ENCODE measurements around the gene SETBP1.

SETBP1 gene

DNA sequence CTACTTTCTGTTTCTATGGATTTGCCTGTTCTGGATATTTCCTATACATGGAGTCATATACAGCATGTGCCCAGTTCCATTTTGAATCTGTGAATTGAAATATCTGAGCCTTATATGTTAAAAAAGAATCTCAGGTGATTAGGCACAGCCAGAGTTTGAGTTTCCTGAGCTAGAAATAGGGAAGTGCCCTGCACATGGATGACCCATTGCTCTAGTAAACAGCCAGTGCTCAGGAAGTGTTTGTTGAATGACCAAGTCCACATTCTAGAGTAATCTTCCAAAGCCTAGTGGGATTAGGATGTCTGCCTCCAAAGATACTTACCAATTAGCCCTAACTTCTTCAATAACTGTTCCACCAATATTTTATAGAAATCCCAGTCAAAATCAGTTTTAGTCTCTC lies 165.8 kb downstream of the SETBP1 start:
- Histone ChIP-seq H3K27ac (ENCODE audit: insufficient read depth, low read depth, low read length, poor library complexity, severe bottlenecking) (no peak overlapping the region), H3K9me3 (ENCODE audit: control insufficient read depth, low read length) (no peaks in the 10 kb centered on the region), H3K36me3 (ENCODE audit: control insufficient read depth, insufficient read depth, low read length) (no peaks in the 10 kb centered on the region), H3K4me1 (ENCODE audit: control insufficient read depth, insufficient read depth, low read length) (peaks cover 12% of the 10 kb centered on the region), H3K27me3 (ENCODE audit: control insufficient read depth, insufficient read depth, low read length, poor library complexity, severe bottlenecking) (no peaks in the 10 kb centered on the region), H3K4me3 (ENCODE audit: insufficient read depth, low read depth, low read length) (no peak overlapping the region)

DNA sequence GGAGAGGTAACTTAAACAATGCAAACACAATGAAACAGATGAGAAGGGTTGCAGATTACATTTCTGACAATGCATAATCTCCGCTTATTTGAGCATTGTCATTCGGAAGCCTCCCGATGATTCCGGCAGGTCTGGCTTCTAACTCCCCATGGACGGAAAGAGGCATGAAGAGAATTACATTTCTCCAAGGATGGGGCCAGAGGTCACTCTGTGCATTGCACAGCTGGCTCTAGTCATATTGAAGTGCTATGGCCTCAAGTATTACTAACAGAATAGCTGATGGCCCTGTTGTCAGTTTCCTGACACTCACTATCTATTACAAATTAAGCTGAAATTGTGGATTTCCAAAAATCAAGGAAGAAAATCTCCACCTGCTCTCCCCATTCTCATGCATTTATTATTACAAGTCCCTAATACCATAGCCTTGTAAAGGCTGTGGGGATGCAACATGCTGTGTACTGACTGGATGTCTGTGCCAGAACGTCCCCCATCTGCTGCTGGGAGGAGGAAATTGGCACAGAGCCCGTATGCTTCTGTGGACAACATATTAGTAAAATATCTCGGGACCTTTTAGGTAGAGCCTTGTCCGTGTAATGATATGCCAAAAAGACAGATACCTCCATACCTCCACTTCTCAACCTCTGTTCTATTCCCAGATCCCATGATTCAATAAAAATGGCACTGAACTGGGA lies 168.1 kb downstream of the SETBP1 start:
- Histone ChIP-seq H3K27ac (ENCODE audit: insufficient read depth, low read depth, low read length, poor library complexity, severe bottlenecking) (no peak overlapping the region), H3K27me3 (ENCODE audit: control insufficient read depth, insufficient read depth, low read length, poor library complexity, severe bottlenecking) (no peaks in the 10 kb centered on the region), H3K36me3 (ENCODE audit: control insufficient read depth, insufficient read depth, low read length) (no peaks in the 10 kb centered on the region), H3K9me3 (ENCODE audit: control insufficient read depth, low read length) (no peaks in the 10 kb centered on the region), H3K4me1 (ENCODE audit: control insufficient read depth, insufficient read depth, low read length) (peaks cover 13% of the 10 kb centered on the region), H3K4me3 (ENCODE audit: insufficient read depth, low read depth, low read length) (no peak overlapping the region)
- WGBS, 2 experiments: 80 to 81% methylated on average over 9 of the region's 9 CpGs

DNA sequence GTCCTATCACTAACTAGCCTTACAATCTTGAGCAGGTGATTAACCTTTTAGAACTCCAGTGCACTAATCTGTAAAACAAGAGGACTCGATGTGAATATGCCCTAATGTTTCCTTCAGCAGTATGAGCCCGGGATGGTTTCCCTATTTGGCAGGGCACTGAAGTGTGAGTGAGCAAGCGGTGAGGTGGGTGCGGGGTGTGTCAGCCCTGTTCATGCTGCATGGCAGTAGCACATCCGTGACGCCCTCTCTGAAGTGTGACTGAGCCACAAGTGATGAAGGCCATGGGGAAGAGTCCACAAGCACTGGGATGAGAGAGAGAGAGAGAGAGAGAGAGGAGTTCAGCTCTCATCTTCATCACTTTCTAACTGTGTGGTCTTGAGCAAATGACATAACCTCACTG lies 168.7 kb downstream of the SETBP1 start:
- WGBS, 2 experiments: 92 to 95% methylated on average over 6 of the region's 6 CpGs

DNA sequence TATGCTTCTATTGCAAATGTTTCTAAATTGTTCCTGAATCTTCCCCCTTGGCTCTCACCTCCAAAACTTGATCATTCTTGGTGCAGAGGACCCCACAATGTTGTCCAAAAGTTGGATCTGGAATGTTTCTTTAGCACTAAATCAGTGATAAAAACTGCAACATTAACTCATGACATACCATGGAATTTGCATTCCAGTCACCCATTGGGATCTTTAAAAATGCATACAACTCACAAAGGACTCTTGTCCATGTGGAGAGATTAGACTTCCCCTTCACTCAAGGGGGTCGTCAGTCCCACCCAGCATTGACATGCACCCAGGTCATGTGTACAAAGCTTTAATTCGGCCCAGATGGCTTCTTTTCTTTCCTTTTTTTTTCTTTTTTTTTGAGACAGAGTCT lies 169.3 kb downstream of the SETBP1 start:
- H3K27me3 ChIP-seq (ENCODE audit: control insufficient read depth, insufficient read depth, low read length, poor library complexity, severe bottlenecking): no peaks in the 10 kb centered on the region
- H3K27ac ChIP-seq (ENCODE audit: insufficient read depth, low read depth, low read length, poor library complexity, severe bottlenecking): no peak overlapping the region
- no peak overlapping the region for H3K4me3 ChIP-seq (ENCODE audit: insufficient read depth, low read depth, low read length)
- peaks cover 13% of the 10 kb centered on the region for H3K4me1 ChIP-seq (ENCODE audit: control insufficient read depth, insufficient read depth, low read length)
- no peaks in the 10 kb centered on the region for H3K9me3 ChIP-seq (ENCODE audit: control insufficient read depth, low read length)
- WGBS, 2 experiments: 69 to 82% methylated on average over 2 of the region's 2 CpGs
- H3K36me3 ChIP-seq (ENCODE audit: control insufficient read depth, insufficient read depth, low read length): no peaks in the 10 kb centered on the region

More for the DNA sequence above, 168.7 kb downstream of the SETBP1 start:
- Histone ChIP-seq H3K4me1 (ENCODE audit: control insufficient read depth, insufficient read depth, low read length) (peaks cover 13% of the 10 kb centered on the region), H3K27ac (ENCODE audit: insufficient read depth, low read depth, low read length, poor library complexity, severe bottlenecking) (no peak overlapping the region), H3K9me3 (ENCODE audit: control insufficient read depth, low read length) (no peaks in the 10 kb centered on the region), H3K27me3 (ENCODE audit: control insufficient read depth, insufficient read depth, low read length, poor library complexity, severe bottlenecking) (no peaks in the 10 kb centered on the region), H3K36me3 (ENCODE audit: control insufficient read depth, insufficient read depth, low read length) (no peaks in the 10 kb centered on the region), H3K4me3 (ENCODE audit: insufficient read depth, low read depth, low read length) (no peak overlapping the region)

DNA sequence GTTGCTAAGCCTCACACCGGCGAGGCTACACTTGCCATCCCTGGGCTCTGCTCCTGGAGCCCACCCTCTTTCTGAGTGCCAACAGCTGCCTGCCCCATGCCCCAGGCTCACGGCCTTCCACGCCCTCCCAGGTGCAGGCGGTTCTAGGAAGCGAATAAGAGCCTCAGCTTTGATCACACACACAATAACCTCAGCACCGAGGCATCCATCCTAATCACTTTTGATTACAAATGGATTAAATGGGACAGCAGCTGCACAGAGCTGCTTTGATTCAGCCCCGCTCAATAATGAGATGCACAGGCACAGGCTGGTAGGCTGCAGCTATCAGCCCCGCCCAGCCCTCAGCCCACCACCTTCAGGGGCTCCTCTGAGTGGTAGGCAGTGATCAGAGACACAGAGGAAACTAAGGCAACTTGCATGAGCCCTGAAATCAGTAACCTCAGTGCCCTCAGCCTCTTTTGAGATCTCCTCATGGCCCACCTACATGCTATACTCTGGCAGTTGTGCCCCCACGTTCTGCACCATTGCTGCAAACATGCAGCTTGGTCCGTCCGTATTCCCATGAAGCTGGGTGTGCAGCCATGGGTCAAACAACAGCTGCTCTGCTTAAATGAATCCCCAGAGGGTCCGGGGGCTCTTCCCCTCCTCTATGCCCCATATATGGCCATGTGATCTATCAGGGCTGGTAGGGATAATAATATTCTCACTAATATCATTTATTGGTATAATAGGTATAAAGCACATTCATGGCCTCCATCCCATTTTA lies 171.4 kb downstream of the SETBP1 start:
- peaks cover 13% of the 10 kb centered on the region for H3K4me1 ChIP-seq (ENCODE audit: control insufficient read depth, insufficient read depth, low read length)
- H3K9me3 ChIP-seq (ENCODE audit: control insufficient read depth, low read length): no peaks in the 10 kb centered on the region
- H3K36me3 ChIP-seq (ENCODE audit: control insufficient read depth, insufficient read depth, low read length): no peaks in the 10 kb centered on the region
- 89 to 92% methylated on average over 12 to 13 of the region's 13 CpGs for WGBS, 2 experiments
- no peak overlapping the region for H3K27ac ChIP-seq (ENCODE audit: insufficient read depth, low read depth, low read length, poor library complexity, severe bottlenecking)
- no peak overlapping the region for H3K4me3 ChIP-seq (ENCODE audit: insufficient read depth, low read depth, low read length)
- H3K27me3 ChIP-seq (ENCODE audit: control insufficient read depth, insufficient read depth, low read length, poor library complexity, severe bottlenecking): no peaks in the 10 kb centered on the region

DNA sequence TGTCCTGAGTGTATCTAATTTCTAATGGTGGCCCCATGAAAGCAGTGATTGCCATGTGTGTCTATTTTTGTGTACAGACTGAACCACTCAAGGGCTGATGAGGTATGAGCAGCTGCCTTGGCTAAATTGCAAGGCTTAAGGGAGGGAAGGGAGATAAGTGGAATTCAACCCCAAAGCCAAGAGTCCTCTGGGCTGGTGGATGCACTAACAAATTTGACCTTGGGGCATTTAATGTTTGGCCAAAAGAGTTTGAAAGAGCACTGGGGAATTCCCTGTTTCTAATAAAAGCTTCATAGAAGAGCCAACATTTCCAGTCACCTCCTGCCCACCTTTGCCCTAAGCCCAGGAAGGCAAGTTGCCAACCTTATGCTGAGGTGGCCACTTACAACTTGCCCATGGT lies 172.1 kb downstream of the SETBP1 start:
- H3K27me3 ChIP-seq (ENCODE audit: control insufficient read depth, insufficient read depth, low read length, poor library complexity, severe bottlenecking): no peaks in the 10 kb centered on the region
- no peaks in the 10 kb centered on the region for H3K36me3 ChIP-seq (ENCODE audit: control insufficient read depth, insufficient read depth, low read length)
- no peaks in the 10 kb centered on the region for H3K9me3 ChIP-seq (ENCODE audit: control insufficient read depth, low read length)
- no peak overlapping the region for H3K27ac ChIP-seq (ENCODE audit: insufficient read depth, low read depth, low read length, poor library complexity, severe bottlenecking)
- no peak overlapping the region for H3K4me3 ChIP-seq (ENCODE audit: insufficient read depth, low read depth, low read length)
- peaks cover 13% of the 10 kb centered on the region for H3K4me1 ChIP-seq (ENCODE audit: control insufficient read depth, insufficient read depth, low read length)

DNA sequence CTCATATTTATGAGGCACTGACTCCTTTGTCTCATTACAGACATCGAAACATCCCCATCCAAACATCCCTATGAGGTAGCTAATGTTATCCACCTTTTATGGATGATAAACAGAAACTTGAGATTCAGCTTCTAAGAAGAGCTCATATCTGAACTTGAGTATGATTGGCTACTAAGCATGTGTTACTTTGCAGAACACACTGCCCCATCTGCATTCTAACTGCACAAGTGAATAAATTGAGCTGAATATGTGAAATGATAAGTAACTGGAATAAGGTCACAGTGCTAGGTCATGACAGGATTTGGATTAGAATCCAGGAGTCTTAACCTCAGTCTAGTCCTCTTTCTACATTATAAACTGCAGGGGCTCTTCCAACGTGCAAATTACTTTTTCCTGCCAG lies 172.7 kb downstream of the SETBP1 start:
- H3K4me1 ChIP-seq (ENCODE audit: control insufficient read depth, insufficient read depth, low read length): peaks cover 13% of the 10 kb centered on the region
- H3K27ac ChIP-seq (ENCODE audit: insufficient read depth, low read depth, low read length, poor library complexity, severe bottlenecking): no peak overlapping the region
- WGBS, 2 experiments: 95 to 97% methylated on average over 1 to 2 of the region's 2 CpGs
- no peaks in the 10 kb centered on the region for H3K27me3 ChIP-seq (ENCODE audit: control insufficient read depth, insufficient read depth, low read length, poor library complexity, severe bottlenecking)
- no peaks in the 10 kb centered on the region for H3K9me3 ChIP-seq (ENCODE audit: control insufficient read depth, low read length)
- no peaks in the 10 kb centered on the region for H3K36me3 ChIP-seq (ENCODE audit: control insufficient read depth, insufficient read depth, low read length)
- no peak overlapping the region for H3K4me3 ChIP-seq (ENCODE audit: insufficient read depth, low read depth, low read length)

DNA sequence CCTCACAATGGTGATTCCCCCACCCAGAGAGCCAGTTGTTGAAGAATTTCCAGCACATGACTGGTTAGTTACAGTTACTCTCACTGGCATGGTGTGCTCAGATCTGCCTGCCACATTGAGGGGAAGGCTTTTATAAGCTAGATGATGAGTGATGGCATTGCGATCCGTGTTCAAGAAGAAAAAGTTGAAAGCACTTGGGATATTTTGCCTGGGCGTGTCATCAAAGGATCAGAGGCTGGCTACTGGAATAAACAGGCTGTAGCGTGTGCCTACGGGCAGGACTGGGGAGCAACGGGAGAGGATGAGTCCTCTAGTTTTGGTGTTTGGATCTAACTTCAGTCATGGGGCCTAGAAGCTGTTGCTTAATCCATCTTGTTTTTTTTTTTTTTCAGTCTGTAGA lies 175.0 kb downstream of the SETBP1 start:
- H3K27ac ChIP-seq (ENCODE audit: insufficient read depth, low read depth, low read length, poor library complexity, severe bottlenecking): no peak overlapping the region
- H3K36me3 ChIP-seq (ENCODE audit: control insufficient read depth, insufficient read depth, low read length): no peaks in the 10 kb centered on the region
- WGBS, 2 experiments: 94 to 97% methylated on average over 6 of the region's 6 CpGs
- no peaks in the 10 kb centered on the region for H3K9me3 ChIP-seq (ENCODE audit: control insufficient read depth, low read length)
- no peaks in the 10 kb centered on the region for H3K27me3 ChIP-seq (ENCODE audit: control insufficient read depth, insufficient read depth, low read length, poor library complexity, severe bottlenecking)
- peaks cover 7% of the 10 kb centered on the region for H3K4me1 ChIP-seq (ENCODE audit: control insufficient read depth, insufficient read depth, low read length)
- no peak overlapping the region for H3K4me3 ChIP-seq (ENCODE audit: insufficient read depth, low read depth, low read length)

DNA sequence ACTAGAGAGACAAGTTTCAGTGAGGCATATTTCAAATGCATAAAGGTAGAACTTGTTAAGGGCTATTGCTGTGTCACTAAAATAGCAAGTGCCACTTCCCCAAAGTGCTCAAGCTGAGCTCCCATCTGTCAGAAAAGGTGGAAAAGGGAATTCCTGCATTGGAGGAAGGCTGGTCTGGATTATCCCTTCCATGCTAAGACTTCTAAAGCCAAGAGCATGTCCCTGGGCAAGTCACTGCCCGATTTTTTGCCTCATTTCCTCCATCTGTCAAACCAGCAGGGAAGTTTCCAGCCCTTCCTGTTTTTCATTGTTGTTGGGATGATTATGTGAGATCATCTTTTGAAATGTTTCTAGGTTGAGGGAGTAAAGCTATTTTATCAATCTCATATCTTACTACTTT lies 175.5 kb downstream of the SETBP1 start:
- Histone ChIP-seq H3K36me3 (ENCODE audit: control insufficient read depth, insufficient read depth, low read length) (no peaks in the 10 kb centered on the region), H3K27me3 (ENCODE audit: control insufficient read depth, insufficient read depth, low read length, poor library complexity, severe bottlenecking) (no peaks in the 10 kb centered on the region), H3K4me1 (ENCODE audit: control insufficient read depth, insufficient read depth, low read length) (peaks cover 4% of the 10 kb centered on the region), H3K9me3 (ENCODE audit: control insufficient read depth, low read length) (no peaks in the 10 kb centered on the region), H3K27ac (ENCODE audit: insufficient read depth, low read depth, low read length, poor library complexity, severe bottlenecking) (no peak overlapping the region), H3K4me3 (ENCODE audit: insufficient read depth, low read depth, low read length) (no peak overlapping the region)
- 97 to 100% methylated on average over 1 of the region's 1 CpG for WGBS, 2 experiments

DNA sequence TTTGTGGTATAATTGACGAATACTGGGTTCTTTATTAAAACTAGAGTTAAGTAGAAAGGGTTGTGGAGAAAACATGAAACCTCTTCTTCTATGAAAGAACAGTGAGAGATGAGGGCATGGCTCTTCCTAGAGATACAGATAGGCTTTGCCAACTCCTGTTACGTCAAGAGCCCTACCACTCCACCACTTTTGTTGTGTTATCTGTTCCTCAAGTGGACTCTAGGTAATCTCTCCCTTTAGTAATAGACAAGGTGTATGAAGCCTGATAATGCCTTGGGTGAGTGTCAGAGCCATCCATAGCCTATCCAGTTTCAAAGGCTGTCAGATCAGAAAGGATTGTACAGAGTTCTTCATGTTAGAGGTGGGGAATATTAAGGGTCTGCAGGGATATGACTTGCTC lies 176.4 kb downstream of the SETBP1 start:
- no peaks in the 10 kb centered on the region for H3K27me3 ChIP-seq (ENCODE audit: control insufficient read depth, insufficient read depth, low read length, poor library complexity, severe bottlenecking)
- no peak overlapping the region for H3K4me3 ChIP-seq (ENCODE audit: insufficient read depth, low read depth, low read length)
- H3K4me1 ChIP-seq (ENCODE audit: control insufficient read depth, insufficient read depth, low read length): no peaks in the 10 kb centered on the region
- no peaks in the 10 kb centered on the region for H3K9me3 ChIP-seq (ENCODE audit: control insufficient read depth, low read length)
- H3K36me3 ChIP-seq (ENCODE audit: control insufficient read depth, insufficient read depth, low read length): no peaks in the 10 kb centered on the region
- 91 to 98% methylated on average over 2 of the region's 2 CpGs for WGBS, 2 experiments
- no peak overlapping the region for H3K27ac ChIP-seq (ENCODE audit: insufficient read depth, low read depth, low read length, poor library complexity, severe bottlenecking)

Data from ectodermal cell (in vitro differentiated cells).